Stimulated activated CD4-positive, alpha-beta T cell treated with anti-CD3 and anti-CD28 coated beads, Interleukin-4, amount 100 ng/mL, for 1 hour (primary cell): Measurements from ENCODE around the gene CCT8L2.
"Not testable (repeated sequence)": the region's sequence is repeated elsewhere in the genome, so short reads cannot be mapped to it uniquely, and the experiment has no call there.

Source experiments
- DNase-seq: peaks from one replicate; pipeline ENCODE4 v3.0.0-alpha.2; 2020

Gene CCT8L2

GRCh38 chr22:16592231-16592630 is 379 bp downstream of the CCT8L2 start:
- DNase-seq: not testable (repeated sequence)

- not testable (repeated sequence) for DNase-seq
Observed at GRCh38 chr22:16591136-16591535, 1.5 kb downstream of the CCT8L2 start.

DNA sequence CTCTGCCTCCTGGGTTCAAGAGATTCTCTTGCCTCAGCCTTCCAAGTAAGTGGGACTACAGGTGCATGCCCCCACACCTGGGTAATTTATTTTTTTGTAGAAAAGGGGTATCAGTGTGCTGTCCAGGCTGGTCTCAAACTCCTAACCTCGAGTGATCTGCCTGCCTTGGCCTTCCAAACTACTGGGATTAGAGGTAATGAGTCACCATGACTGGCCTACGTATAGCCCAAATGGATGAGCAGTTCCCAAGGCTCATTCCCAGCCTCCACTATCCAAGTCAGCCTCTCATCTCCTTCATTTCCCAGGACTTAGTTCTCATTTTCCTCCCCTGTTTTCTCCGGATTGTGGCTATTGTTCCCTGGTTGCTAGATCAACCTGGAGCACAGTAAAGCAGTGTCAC is 5.6 kb downstream of the CCT8L2 start:
- no peak for DNase-seq

- no peak for DNase-seq
Observed at GRCh38 chr22:16586170-16586569, 6.4 kb downstream of the CCT8L2 start.

DNA sequence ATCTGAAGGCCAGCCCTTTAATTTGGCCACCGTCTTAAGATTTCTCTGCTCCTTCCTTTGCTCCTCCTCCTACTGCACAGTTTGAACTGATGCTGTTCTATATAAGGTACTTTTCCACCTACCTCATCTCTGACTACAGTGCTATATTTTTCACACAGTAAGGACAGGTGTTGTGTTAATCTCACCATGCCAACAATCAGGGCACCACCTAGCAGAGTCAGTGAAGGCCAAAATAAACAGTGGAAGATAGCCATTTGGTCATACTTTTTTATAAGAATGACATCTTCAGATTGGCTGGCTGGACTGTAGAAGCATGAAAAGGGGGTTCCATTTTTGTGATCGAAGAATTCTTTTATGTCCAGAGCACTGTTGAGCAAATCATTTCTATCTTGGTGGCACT is 11.7 kb downstream of the CCT8L2 start:
- not testable (repeated sequence) for DNase-seq

DNA sequence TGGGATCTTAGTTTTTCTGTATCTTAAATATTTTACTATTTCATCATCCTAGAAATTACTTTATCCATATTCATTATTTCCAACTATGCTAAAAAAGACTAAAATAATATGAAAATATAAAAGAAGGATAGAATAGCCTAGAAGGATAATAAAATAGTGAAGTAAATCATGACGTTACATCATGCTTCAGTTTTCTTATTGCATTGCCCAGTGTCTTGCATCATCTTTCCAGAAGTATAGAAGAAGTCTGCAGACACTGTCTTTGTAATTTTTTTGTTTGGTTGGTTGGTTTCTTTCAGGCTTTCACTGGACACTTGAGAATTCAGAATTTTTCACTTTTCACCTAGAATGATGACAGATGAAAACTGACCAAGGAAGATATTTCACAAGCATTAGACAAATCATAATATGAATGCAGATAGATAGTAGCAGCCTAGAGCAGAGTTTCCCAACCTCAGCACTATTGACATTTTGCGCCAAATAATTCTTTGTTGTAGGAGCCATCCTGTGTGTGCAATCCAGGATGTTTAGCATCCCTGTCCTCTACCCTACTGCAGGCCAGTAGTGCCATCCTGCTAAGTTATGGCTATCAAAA is 23.3 kb downstream of the CCT8L2 start:
- not testable (repeated sequence) for DNase-seq

GRCh38 chr22:16568425-16568758 is 24.2 kb downstream of the CCT8L2 start:
- no peak for DNase-seq

DNA sequence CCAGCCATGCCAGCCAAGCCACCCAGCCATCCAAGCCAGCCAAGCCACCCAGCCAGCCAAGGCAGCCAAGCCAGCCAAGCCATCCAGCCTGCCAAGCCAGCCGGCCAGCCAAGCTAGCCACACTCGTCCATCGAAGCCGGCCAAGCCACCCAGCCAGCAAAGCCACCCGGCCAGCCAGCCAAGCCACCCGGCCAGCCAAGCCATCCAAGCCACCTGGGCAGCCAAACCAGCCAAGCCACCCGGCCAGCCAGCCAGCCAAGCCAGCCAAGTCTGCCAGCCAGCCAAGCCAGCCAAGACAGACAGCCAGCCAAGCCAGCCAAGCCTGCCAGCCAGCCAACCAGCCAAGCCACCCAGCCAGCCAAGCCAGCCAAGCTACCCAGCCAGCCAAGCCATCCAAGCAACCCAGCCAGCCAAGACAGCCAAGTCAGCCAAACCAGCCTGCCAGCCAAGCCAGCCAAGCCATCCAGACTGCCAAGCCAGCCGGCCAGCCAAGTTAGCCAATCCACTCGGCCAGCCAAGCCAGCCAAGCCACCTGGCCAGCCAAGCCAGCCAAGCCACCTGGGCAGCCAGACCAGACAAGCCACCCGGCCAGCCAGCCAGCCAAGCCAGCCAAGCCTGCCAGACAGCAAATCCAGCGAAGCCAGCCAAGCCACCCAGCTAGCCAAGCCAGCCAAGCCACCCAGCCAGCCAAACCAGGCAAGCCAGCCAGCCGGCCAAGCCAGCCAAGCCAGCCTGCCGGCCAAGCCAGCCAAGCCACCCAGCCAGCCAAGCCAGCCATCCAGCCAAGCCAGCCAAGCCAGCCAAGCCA is 24.8 kb downstream of the CCT8L2 start:
- not testable (repeated sequence) for DNase-seq

- DNase-seq: not testable (repeated sequence)
Observed at GRCh38 chr22:16566421-16567151, 26.0 kb downstream of the CCT8L2 start.

DNA sequence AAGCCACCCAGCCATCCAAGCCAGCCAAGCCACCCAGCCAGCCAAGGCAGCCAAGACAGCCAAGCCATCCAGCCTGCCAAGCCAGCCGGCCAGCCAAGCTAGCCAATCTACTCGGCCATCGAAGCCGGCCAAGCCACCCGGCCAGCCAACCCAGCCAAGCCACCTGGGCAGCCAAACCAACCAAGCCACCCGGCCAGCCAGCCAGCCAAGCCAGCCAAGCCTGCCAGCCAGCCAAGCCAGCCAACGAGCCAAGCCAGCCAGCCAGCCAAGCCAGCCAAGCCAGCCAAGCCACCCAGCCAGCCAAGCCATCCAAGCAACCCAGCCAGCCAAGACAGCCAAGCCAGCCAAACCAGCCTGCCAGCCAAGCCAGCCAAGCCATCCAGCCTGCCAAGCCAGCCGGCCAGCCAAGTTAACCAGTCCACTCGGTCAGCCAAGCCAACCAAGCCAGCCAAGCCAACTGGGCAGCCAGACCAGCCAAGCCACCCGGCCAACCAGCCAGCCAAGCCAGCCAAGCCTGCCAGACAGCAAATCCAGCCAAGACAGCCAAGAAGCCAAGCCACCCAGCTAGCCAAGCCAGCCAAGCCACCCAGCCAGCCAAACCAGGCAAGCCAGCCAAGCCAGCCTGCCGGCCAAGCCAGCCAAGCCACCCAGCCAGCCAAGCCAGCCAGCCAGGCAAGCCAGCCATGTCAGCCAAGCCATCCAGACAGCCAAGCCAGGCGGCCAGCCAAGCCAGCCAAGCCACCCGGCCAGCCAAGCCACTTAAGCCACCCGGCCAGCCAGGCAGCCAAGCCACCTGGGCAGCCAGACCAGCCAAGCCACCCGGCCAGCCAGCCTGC is 26.8 kb downstream of the CCT8L2 start:
- not testable (repeated sequence) for DNase-seq

GRCh38 chr22:16564837-16565584 is 27.6 kb downstream of the CCT8L2 start:
- not testable (repeated sequence) for DNase-seq

GRCh38 chr22:16563555-16564520 is 28.8 kb downstream of the CCT8L2 start:
- no peak for DNase-seq

DNA sequence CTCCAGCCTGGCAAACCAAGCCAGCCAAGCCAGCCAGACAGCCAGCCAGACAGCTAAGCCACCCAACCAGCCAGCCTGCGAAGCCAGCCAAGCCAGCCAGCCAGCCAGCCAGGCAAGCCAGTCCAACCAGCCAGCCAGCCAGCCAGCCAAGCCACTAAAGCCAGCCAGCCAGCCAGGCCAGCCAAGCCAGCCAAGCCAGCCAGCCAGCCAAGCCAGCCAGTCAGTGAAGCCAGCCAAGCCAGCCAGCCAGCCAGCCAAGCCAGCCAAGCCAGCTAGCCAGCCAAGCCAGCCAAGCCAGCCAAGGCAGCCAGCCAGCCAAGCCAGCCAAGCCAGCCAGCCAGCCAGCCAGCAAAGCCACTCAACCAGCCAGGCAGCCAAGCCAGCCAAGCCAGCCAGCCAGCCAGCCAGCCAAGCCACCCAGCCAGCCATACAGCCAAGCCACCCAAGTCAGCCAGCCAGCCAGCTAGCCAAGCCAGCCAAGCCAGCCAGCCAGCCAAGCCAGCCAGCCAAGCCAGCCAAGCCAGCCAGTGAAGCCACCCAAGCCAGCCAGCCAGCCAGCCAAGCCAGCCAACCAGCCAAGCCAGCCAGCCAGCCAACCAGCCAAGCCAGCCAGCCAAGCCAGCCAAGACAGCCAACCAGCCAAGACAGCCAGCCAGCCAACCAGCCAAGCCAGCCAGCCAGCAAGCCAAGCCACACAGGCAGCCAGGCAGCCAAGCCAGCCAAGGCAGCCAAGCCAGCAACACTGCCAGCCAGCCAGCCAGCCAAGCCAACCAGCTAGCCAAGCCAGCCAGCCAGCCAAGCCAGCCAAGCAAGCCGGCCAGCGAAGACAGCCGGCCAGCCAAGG is 29.7 kb downstream of the CCT8L2 start:
- DNase-seq: no peak

DNA sequence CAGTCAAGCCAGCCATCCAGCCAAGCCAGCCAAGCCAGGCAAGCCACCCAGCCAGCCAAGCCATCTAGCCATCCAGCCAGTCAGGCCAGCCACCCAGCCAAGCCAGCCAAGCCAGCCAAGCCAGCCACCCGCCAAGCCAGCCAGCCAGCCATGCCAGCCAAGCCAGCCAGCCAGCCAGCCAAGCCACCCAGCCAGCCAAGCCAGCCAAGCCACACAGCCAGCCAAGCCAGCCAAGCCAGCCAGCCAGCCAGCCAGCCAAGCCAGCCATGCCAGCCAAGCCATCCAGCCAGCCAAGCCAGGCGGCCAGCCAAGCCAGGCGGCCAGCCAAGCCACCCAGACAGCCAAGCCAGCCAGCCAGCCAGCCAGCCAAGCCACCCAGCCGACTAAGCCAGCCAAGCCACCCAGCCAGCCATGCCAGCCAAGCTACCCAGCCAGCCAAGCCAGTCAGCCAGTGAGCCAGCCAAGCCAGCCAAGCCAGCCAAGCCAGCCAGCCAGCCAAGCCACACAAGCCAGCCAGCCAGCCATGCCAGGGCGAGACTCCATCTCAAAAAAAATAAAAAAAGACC is 31.4 kb downstream of the CCT8L2 start:
- not testable (repeated sequence) for DNase-seq

GRCh38 chr22:16560651-16561050 is 32.0 kb downstream of the CCT8L2 start:
- DNase-seq: not testable (repeated sequence)

- not testable (repeated sequence) for DNase-seq
Observed at GRCh38 chr22:16559996-16560395, 32.6 kb downstream of the CCT8L2 start.

- no peak for DNase-seq
Observed at GRCh38 chr22:16559056-16559955, 33.3 kb downstream of the CCT8L2 start.

GRCh38 chr22:16558376-16558945 is 34.1 kb downstream of the CCT8L2 start:
- DNase-seq: not testable (repeated sequence)
